ENCODE measurements around the gene TPGS2. TPM values are rescaled to one million over a fixed set of nuclear protein-coding genes. Genes with fewer than 3 reads are reported as not detected.

The TPGS2 gene
- total RNA-seq, 1 donor from 2014 or later: 57.6 TPM

DNA sequence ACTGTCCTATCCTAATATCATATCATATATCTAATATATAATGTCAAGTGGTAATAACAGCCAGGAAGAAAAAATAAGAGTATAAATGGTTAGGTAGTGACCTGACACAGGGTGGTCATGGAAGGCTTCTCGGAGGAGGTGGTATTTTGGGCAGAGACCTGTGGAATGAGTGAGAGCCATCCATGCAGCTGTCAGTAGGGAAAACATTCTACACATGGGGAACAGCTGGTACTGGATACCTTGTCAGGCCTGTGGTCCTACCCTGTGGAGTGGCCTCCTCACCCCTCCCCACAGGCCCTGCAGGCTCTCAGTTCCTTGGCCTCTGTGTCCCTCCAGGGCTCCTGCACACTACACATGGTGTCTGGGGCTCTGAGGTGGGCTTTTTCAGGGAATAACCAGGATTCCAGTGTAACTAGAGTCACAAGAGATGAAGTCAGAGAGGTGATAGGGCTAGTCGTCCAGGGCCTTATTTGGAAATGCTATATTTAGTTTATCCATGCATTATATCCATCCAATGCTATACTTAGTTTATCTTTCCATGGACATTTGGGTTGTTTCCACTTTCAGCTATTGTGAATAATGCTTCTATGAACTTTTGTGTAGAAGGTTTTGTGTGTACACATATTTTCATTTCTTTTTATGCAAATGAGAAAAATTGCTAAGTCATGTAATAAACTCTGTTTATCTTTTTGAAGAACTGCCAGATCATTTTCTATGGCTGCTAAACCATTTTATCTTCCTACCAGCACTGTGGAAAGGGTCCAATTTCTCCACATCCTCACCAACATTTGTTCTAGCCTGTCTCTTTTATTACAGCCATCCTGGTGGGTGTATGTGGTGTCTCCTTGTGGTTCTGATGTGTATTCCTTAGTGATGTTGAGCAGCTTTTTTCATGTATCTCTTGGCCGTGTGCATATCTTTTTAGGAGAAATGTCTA is 75.6 kb downstream of the TPGS2 start:
- H3K9me3 ChIP-seq: no peaks in the 10 kb centered on the region
- DNase-seq (no peak), ATAC-seq (no peak)
- no peak for TF ChIP-seq CTCF (IDR thresholded peaks at IDR 0.05)
- H3K36me3 ChIP-seq: no peaks in the 10 kb centered on the region
- H3K27me3 ChIP-seq: no peaks in the 10 kb centered on the region
- no peak overlapping the region for H3K27ac ChIP-seq
- peaks cover 7% of the 10 kb centered on the region for H3K4me1 ChIP-seq
- intact Hi-C loops (cut with DNase I): no loop called here
- no peak overlapping the region for H3K4me3 ChIP-seq

GRCh38 chr18:36745219-36745975 is 83.4 kb downstream of the TPGS2 start:
- Histone ChIP-seq H3K36me3 (no peaks in the 10 kb centered on the region), H3K4me3 (no peak overlapping the region), H3K4me1 (no peaks in the 10 kb centered on the region), H3K27ac (no peak overlapping the region), H3K27me3 (no peaks in the 10 kb centered on the region), H3K9me3 (no peaks in the 10 kb centered on the region)
- TF ChIP-seq CTCF (IDR thresholded peaks at IDR 0.05): no peak
- ATAC-seq (peak; percentile 37), DNase-seq (no peak)
- intact Hi-C loops (cut with DNase I): no loop called here

GRCh38 chr18:36744261-36744876 is 84.4 kb downstream of the TPGS2 start:
- Histone ChIP-seq H3K27ac (no peak overlapping the region), H3K9me3 (no peaks in the 10 kb centered on the region), H3K27me3 (no peaks in the 10 kb centered on the region), H3K36me3 (no peaks in the 10 kb centered on the region), H3K4me3 (no peak overlapping the region), H3K4me1 (no peaks in the 10 kb centered on the region)
- ATAC-seq: no peak
- intact Hi-C loops (cut with DNase I): no loop called here
- no peak for TF ChIP-seq CTCF (IDR thresholded peaks at IDR 0.05)
- DNase-seq: no peak

Other genes starting within 250 kb of the TPGS2 start
- 11.9 TPM for gene KIAA1328, start 125 bp upstream of the TPGS2 start, total RNA-seq

All from upper lobe of right lung (tissue), 1 donor.